ENCODE measurements around the gene MYL12A.

The MYL12A gene

DNA sequence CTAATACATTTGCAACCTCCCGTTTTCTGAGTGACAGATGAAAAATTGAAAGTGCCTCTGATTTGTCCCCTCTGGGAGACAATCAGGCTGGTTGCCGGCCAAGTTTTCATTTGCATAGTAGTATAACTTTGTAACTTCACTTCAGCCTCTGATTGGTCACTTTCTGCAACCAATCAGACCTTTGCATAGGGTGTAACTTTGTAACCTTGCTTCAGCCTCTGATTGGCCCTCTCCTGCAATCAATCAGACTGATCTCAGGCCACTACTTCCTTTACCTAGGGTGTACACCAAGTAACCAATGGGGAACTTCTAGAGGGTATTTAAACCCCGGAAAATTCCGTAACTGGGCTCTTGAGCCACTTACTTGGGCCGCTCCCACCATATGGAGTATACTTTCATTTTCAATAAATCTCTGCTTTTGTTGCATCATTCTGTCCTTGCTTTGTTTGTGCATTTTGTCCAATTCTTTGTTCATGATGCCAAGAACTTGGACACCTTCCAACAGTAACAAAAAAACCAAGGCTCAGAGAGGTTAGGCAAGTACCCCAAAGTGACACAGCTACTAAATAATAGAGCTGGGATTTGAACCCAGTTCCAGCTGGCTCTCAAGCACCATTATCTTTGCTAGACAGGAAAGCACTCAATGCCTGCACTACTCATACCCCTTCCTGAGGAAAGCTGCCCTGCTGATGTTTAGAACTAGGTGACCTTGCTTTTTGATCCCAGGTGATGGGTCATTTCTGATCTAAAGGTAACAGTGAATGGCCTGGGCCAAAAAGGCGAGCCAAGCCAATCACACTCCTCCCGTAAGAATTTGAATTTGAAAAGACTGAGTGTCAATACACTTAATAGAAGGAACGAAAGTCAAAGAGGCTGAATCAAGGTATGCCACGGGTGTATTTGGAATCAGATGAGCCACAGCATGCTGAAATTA, 16.9 kb upstream of the MYL12A start:
- H3K27ac ChIP-seq = no peak overlapping the region
- H3K27me3 ChIP-seq (replicated peaks) = no peaks in the 10 kb centered on the region
- TF ChIP-seq CTCF (IDR thresholded peaks at IDR 0.05; ENCODE audit: low read depth, low read length, missing control alignments) = no peak
- H3K4me3 ChIP-seq (ENCODE audit: low read depth, low read length) = no peak overlapping the region
- no peak for DNase-seq
- in situ Hi-C loops (cut with HindIII; ENCODE audit: low pct_ligation_motif_present, low sequenced_read_pairs) = no loop called here
- H3K36me3 ChIP-seq (replicated peaks) = no peaks in the 10 kb centered on the region

DNA sequence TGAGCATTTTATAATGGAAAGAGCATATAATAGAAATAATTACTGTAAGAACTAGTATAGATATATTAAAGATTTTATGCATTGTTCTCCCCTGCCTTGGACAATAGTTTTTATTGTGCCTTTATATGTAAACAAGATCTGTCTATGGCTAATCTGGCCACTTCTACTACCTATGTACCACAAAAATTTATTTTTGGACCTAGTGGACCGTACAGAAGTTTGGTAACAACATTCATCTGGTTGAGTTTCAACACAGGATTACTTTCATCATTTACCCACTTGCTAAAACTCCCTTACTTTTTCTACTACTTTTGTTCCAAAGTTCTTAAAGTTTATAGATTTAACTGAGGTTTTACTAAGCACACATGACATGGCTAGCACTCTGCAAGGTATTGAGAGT, 14.6 kb upstream of the MYL12A start:
- in situ Hi-C loops (cut with HindIII; ENCODE audit: low pct_ligation_motif_present, low sequenced_read_pairs) = no loop called here
- TF ChIP-seq CTCF (IDR thresholded peaks at IDR 0.05; ENCODE audit: low read depth, low read length, missing control alignments) = no peak

DNA sequence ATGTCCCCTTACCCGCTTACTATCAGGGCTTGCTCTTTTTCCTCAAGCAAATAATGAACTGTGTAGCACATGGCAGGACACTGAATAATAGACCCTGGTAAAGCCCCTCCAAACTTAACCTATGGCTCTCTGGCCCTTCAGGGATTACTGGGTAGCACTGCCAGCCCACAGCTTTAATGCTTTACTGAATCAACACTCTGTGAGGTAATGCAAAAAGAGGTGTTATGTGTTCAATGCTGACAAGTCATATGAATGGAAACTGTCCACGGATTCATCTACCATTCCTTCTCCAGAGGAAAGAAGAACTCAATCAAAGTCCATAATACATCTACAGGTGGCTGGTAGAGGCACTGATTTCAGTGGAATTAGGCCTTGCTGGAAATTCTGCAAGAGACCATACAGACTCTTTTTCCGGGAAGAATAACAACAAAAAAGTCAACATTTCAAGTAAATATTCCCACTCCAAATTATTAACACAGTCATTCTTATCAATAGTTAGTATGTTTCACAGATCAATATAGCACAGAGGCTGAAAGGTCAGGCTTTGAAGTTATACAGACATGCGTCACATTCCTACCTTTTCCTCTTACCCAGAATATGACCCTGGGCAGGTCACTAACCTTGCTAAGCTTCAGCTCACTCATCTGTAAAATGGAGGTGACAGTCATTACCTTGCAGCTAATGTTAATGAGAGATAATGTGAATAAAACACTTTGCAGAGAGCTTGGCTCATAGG, 14.0 kb upstream of the MYL12A start:
- H3K27me3 ChIP-seq (replicated peaks) = no peaks in the 10 kb centered on the region
- in situ Hi-C loops (cut with HindIII; ENCODE audit: low pct_ligation_motif_present, low sequenced_read_pairs) = no loop called here
- H3K36me3 ChIP-seq (replicated peaks) = no peaks in the 10 kb centered on the region
- H3K4me3 ChIP-seq (ENCODE audit: low read depth, low read length) = no peak overlapping the region
- no peak for DNase-seq
- no peak overlapping the region for H3K27ac ChIP-seq
- TF ChIP-seq CTCF (IDR thresholded peaks at IDR 0.05; ENCODE audit: low read depth, low read length, missing control alignments) = no peak

More for the DNA sequence above, 14.6 kb upstream of the MYL12A start:
- no peak for DNase-seq
- Histone ChIP-seq H3K36me3 (replicated peaks) (no peaks in the 10 kb centered on the region), H3K4me3 (ENCODE audit: low read depth, low read length) (no peak overlapping the region), H3K27ac (no peak overlapping the region), H3K27me3 (replicated peaks) (no peaks in the 10 kb centered on the region)

- no peak for DNase-seq
- no peaks in the 10 kb centered on the region for H3K36me3 ChIP-seq (replicated peaks)
- H3K27me3 ChIP-seq (replicated peaks) = no peaks in the 10 kb centered on the region
- H3K4me3 ChIP-seq (ENCODE audit: low read depth, low read length) = no peak overlapping the region
- no peak for TF ChIP-seq CTCF (IDR thresholded peaks at IDR 0.05; ENCODE audit: low read depth, low read length, missing control alignments)
- in situ Hi-C loops (cut with HindIII; ENCODE audit: low pct_ligation_motif_present, low sequenced_read_pairs) = no loop called here
- no peak overlapping the region for H3K27ac ChIP-seq
Measured at GRCh38 chr18:3234457-3234856, 13.1 kb upstream of the MYL12A start.

DNA sequence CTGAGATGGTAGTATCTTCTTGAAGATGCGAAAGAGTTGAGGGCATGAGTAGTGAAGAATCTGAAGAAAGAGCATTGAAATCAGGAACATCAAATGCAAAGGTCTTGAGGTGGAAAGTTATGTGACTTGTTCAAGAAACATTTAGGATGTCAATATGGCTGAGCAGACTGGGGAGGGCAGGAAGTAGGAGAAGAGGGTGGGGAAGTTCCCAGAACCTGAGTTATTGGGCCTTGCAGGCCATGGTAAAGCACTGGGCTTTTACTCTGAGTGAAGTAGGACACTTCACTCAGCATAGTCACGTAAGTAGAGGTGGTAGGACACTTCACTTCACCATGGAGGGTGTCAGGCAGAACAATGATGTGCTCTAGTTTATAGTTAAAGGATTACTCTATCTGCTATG, 11.8 kb upstream of the MYL12A start:
- no peaks in the 10 kb centered on the region for H3K36me3 ChIP-seq (replicated peaks)
- TF ChIP-seq CTCF (IDR thresholded peaks at IDR 0.05; ENCODE audit: low read depth, low read length, missing control alignments) = no peak
- H3K4me3 ChIP-seq (ENCODE audit: low read depth, low read length) = no peak overlapping the region
- H3K27ac ChIP-seq = no peak overlapping the region
- no peak for DNase-seq
- in situ Hi-C loops (cut with HindIII; ENCODE audit: low pct_ligation_motif_present, low sequenced_read_pairs) = no loop called here
- no peaks in the 10 kb centered on the region for H3K27me3 ChIP-seq (replicated peaks)
